Hematopoietic multipotent progenitor cell treated with erythropoietin and hydrocortisone succinate and interleukin-3 and kit ligand, for 6 days (in vitro differentiated cells): Measurements from ENCODE around the gene CDCA7L.
A peak's percentile ranks its signal among the peaks of the same experiment; 100 is the strongest.
"Not testable (repeated sequence)": the region's sequence is repeated elsewhere in the genome, so short reads cannot be mapped to it uniquely, and the experiment has no call there.

ENCODE experiments used
- DNase-seq: peaks from one replicate; pipeline ENCODE4 v3.0.0-alpha.2; 2015

Gene CDCA7L

GRCh38 chr7:21903020-21903786 lies 42.5 kb downstream of the CDCA7L start:
- no peak for DNase-seq

- no peak for DNase-seq
Measured at GRCh38 chr7:21902240-21902639, 43.5 kb downstream of the CDCA7L start.

GRCh38 chr7:21898265-21898930 lies 47.3 kb downstream of the CDCA7L start:
- DNase-seq = peak; percentile 57

GRCh38 chr7:21893401-21893800 lies 52.3 kb downstream of the CDCA7L start:
- no peak for DNase-seq

DNA sequence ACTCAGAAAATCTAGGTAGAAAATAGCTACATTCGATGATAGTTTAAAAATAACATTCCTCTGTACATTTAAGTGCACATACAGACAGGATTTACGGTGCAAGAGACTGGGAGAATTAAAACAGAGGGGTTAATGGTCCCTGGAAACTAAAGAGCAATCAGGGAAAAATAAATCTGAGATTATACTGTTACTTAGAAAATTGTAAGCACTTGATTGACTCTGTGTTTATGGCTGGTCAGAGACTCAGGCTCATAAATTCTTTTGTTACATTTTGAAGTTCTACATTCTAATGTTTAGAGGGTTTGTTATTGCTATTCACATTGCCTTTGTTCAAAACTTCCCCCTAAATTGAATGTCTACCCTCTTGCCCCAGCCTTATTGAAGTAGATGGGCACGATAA lies 54.4 kb downstream of the CDCA7L start:
- no peak for DNase-seq

GRCh38 chr7:21887779-21888178 lies 57.9 kb downstream of the CDCA7L start:
- DNase-seq = no peak

- DNase-seq = no peak
Measured at GRCh38 chr7:21887353-21887752, 58.3 kb downstream of the CDCA7L start.

DNA sequence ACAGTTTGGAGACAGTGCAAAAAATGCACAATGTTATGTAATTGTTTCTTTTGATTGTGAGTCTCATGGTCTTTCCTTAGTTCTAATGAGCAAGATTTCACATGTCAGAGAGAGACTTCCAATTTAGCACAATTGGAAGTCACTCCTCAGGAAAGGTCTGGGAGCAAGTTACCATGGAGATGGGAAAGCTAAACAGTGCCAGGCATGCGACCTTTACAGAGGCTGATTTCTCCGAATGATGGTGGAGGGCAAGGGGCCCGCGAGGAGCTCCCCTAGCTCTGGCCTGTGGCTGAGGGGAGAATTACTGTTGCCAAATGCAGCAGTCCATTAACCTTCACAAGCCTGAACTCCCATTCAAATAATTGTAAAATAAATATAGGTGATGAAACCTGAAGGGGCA lies 59.3 kb downstream of the CDCA7L start:
- no peak for DNase-seq

GRCh38 chr7:21884496-21884895 lies 61.2 kb downstream of the CDCA7L start:
- DNase-seq = no peak

GRCh38 chr7:21883501-21883900 lies 62.2 kb downstream of the CDCA7L start:
- not testable (repeated sequence) for DNase-seq

DNA sequence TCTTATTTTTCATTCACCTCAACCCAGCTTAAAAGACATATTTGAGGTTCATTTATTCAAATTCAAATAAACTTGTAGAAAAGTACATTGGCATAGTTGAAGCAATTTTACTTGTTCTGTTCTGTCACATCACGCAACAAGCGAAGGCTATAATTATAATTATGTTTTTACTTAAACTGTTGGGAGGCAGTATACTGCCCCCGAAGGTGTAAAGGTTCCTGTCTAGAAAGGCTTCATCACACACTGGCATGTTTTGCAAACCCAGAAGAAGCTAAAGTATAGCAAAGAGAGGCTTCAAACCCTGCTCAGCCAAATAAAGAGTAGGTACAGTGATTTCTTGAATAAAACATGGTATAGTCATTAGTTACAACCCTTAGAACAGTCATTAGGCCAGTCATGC lies 62.6 kb downstream of the CDCA7L start:
- DNase-seq = no peak

GRCh38 chr7:21869785-21870402 lies 75.8 kb downstream of the CDCA7L start:
- DNase-seq = peak; percentile 14

DNA sequence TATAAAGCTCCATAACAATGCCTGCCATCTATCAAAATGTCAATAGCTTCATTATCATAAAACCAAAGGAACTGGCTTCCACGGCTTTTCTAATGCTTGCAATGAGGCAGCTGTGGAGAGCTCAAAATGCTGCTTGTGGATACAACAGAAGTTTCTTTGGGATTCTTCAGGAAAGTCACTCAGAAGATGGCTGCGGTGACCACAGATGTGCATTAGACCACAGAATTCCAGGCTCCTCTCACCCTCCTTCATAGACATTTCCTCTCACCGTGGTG lies 77.2 kb downstream of the CDCA7L start:
- no peak for DNase-seq

GRCh38 chr7:21867816-21868575 lies 77.7 kb downstream of the CDCA7L start:
- DNase-seq = no peak

DNA sequence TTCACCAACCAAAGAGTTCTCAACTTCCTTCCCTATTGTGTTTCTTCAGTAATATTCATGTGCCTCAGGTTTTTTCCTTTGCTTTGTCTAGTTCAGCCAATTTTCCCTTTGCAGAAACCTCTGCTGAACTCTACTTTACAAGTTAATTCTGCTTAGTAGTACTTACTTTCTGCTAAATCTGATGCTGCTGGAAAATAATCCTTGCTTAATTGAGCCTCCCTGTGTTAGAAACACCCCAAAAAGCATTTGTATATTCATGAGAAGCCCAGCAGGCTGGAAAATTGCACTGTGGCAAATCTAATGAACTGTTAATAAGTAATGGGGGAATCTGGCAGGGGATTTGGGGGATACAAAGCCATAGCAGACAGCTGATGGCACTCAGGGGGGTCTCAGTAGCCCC lies 78.5 kb downstream of the CDCA7L start:
- no peak for DNase-seq

GRCh38 chr7:21866731-21867130 lies 79.0 kb downstream of the CDCA7L start:
- no peak for DNase-seq

- peak; percentile 14 for DNase-seq
Measured at GRCh38 chr7:21865631-21866204, 80.0 kb downstream of the CDCA7L start.

GRCh38 chr7:21851559-21851967 lies 94.1 kb downstream of the CDCA7L start:
- DNase-seq = no peak
